Neural crest cell (in vitro differentiated cells): Measurements from ENCODE around the gene SRBD1. TPM values are rescaled to one million over a fixed set of nuclear protein-coding genes. Genes with fewer than 3 reads are reported as not detected.

Source experiments
- DNase-seq: peaks from one replicate; pipeline ENCODE4 v3.0.0; 2021; ENCODE audit warnings: low read depth, mixed read lengths, low spot score
- H3K27ac Mint-ChIP-seq: one replicate; pipeline ENCODE4 v1.8.0; 2021; ENCODE audit warnings: mild to moderate bottlenecking, mixed read lengths; ENCODE audit not compliant: unreplicated experiment
- H3K27me3 Mint-ChIP-seq: 2 replicates; pipeline ENCODE4 v1.8.0; 2021; ENCODE audit warnings: low read depth, mild to moderate bottlenecking, mixed read lengths
- H3K36me3 Mint-ChIP-seq: 2 replicates; pipeline ENCODE4 v1.8.0; 2021; ENCODE audit warnings: low read depth, mild to moderate bottlenecking, mixed read lengths
- H3K4me1 Mint-ChIP-seq: 2 replicates; pipeline ENCODE4 v1.8.0; 2021; ENCODE audit warnings: mixed read lengths
- H3K4me3 Mint-ChIP-seq: one replicate; pipeline ENCODE4 v1.8.0; 2021; ENCODE audit warnings: mild to moderate bottlenecking, mixed read lengths
- H3K9me3 Mint-ChIP-seq: 2 replicates; pipeline ENCODE4 v1.8.0; 2021; ENCODE audit warnings: mixed read lengths
- CTCF ChIP-seq: fragments of 200-600 bp; sonication (generic); conservative IDR thresholded peaks from 2 replicates; pipeline ENCODE4 v1.5.0; 2021; ENCODE audit warnings: antibody characterized with exemption, mild to moderate bottlenecking
- total RNA-seq: library from RNA; stranded (reverse); gene quantifications from 2 replicates; pipeline ENCODE4 v1.2.1, GENCODE V29; 2021

The SRBD1 gene
- total RNA-seq, 1 donor from 2014 or later: 21.4 TPM

DNA sequence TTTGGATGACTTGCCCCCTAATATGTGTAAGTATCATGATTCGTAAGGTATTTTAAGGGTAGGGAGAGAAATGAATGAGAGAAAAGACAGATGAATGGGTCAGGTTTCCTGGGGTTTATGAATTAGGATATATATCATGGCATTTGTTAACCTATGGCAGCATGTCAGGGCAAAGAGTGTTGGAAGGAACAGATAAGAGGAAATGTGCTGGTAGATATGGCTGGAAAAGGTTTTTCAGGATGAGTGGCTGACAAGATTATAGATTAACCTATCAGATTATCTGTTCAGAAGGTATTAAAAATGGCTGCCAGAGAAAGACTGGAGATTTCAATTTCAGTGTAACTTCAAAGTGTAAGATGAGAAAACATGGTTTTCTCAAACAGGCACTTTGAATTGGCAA, 67.8 kb downstream of the SRBD1 start:
- no peak for TF ChIP-seq CTCF
- Mint-ChIP-seq H3K36me3 (peaks cover 25% of the 10 kb centered on the region), H3K4me1 (no peaks in the 10 kb centered on the region), H3K27ac (no peak overlapping the region), H3K27me3 (no peaks in the 10 kb centered on the region), H3K4me3 (no peak overlapping the region), H3K9me3 (no peaks in the 10 kb centered on the region)
- DNase-seq: no peak

DNA sequence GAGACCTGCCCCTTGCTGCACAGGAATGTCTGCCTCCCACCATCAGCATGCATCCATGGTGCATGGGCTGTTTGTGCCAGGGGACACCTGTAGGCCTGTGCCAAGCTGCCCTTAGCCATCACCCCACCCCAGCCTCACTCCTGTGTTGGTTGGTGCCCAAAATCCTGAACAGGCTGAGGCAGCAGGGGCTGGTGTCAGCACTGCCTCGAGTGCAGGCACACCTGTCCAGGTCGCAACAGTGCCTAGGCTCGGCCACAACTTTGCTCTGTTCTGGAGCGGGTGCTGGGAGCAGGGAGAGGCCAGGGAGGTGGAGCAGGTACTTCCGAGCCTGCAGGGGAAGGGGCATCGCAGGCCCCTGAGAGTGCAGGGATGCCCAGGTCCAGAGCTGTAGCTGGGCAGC, 69.1 kb downstream of the SRBD1 start:
- Mint-ChIP-seq H3K36me3 (peaks cover 32% of the 10 kb centered on the region), H3K4me3 (no peak overlapping the region), H3K9me3 (no peaks in the 10 kb centered on the region), H3K4me1 (no peaks in the 10 kb centered on the region), H3K27me3 (no peaks in the 10 kb centered on the region), H3K27ac (no peak overlapping the region)
- no peak for DNase-seq
- no peak for TF ChIP-seq CTCF

GRCh38 chr2:45541450-45541849, 69.6 kb downstream of the SRBD1 start:
- H3K9me3 Mint-ChIP-seq: no peaks in the 10 kb centered on the region
- no peaks in the 10 kb centered on the region for H3K4me1 Mint-ChIP-seq
- no peak for TF ChIP-seq CTCF
- H3K4me3 Mint-ChIP-seq: no peak overlapping the region
- peaks cover 32% of the 10 kb centered on the region for H3K36me3 Mint-ChIP-seq
- no peak overlapping the region for H3K27ac Mint-ChIP-seq
- no peaks in the 10 kb centered on the region for H3K27me3 Mint-ChIP-seq
- no peak for DNase-seq

GRCh38 chr2:45540942-45541341, 70.1 kb downstream of the SRBD1 start:
- H3K4me3 Mint-ChIP-seq: no peak overlapping the region
- H3K9me3 Mint-ChIP-seq: no peaks in the 10 kb centered on the region
- no peak for DNase-seq
- no peaks in the 10 kb centered on the region for H3K27me3 Mint-ChIP-seq
- no peaks in the 10 kb centered on the region for H3K4me1 Mint-ChIP-seq
- TF ChIP-seq CTCF: no peak
- peaks cover 32% of the 10 kb centered on the region for H3K36me3 Mint-ChIP-seq
- no peak overlapping the region for H3K27ac Mint-ChIP-seq

DNA sequence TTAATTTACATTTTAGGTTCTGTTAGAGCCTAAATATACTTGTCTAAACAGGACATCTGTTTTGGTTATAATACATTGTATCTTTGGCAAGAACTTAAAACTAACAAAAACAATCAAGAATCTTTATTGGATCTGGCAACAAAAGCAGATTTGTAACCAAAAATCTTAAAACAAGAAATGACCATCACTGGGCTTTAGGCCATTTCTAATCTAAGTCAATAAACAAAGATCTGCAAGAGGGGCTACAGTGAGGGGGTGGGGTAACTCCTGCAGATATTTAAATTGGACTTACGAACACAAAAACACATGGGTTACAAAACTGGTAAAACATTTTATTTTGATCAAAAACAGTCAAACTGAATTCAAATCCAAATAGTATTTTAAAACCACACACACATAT, 77.3 kb downstream of the SRBD1 start:
- H3K4me1 Mint-ChIP-seq: no peaks in the 10 kb centered on the region
- no peak for DNase-seq
- TF ChIP-seq CTCF: no peak
- H3K27me3 Mint-ChIP-seq: no peaks in the 10 kb centered on the region
- no peaks in the 10 kb centered on the region for H3K9me3 Mint-ChIP-seq
- no peak overlapping the region for H3K27ac Mint-ChIP-seq
- H3K4me3 Mint-ChIP-seq: no peak overlapping the region
- peaks cover 15% of the 10 kb centered on the region for H3K36me3 Mint-ChIP-seq

DNA sequence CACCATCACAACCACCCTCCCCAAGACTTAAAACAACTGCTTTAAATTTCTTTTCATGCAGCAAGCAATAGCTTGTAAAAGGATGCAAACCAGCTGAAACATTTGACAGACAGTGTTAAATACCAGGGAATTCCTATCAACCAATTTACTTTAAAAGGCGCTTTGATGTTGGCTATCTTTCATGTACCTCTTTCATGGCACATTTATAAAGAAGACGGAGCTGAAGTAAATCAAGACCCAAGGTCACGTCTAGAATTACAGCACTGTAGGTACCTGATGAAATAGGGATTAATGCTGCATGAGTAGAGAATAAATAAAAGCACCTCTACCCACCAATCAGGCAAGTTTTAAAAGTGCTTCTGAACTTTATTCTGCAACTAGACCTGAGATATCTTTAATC, 78.9 kb downstream of the SRBD1 start:
- TF ChIP-seq CTCF: no peak
- Mint-ChIP-seq H3K27ac (no peak overlapping the region), H3K4me1 (no peaks in the 10 kb centered on the region), H3K27me3 (no peaks in the 10 kb centered on the region), H3K4me3 (no peak overlapping the region), H3K9me3 (no peaks in the 10 kb centered on the region), H3K36me3 (peaks cover 8% of the 10 kb centered on the region)
- DNase-seq: no peak
